Loucy (cell line): ENCODE measurements around the gene RPP14.
A peak's percentile ranks its signal among the peaks of the same experiment; 100 is the strongest.

Experiments used
- H2AFZ ChIP-seq: fragments of 200-600 bp; sonication (generic); 2 replicates; pipeline ENCODE4 v1.6.0; 2016; ENCODE audit warnings: antibody characterized with exemption, mild to moderate bottlenecking, low read length, moderate library complexity
- H3F3A ChIP-seq: fragments of 200-600 bp; 2 replicates; pipeline ENCODE4 v1.6.0; 2016; ENCODE audit warnings: antibody characterized with exemption, low read depth, mild to moderate bottlenecking
- H3K27me3 ChIP-seq: fragments of 200-600 bp; sonication (generic); 2 replicates; pipeline ENCODE4 v1.6.1; 2014; ENCODE audit warnings: low read length, mild to moderate bottlenecking; ENCODE audit not compliant: insufficient read depth, poor library complexity, severe bottlenecking
- H3K36me3 ChIP-seq: fragments of 200-600 bp; sonication (generic); 2 replicates; pipeline ENCODE4 v1.6.1; 2016; ENCODE audit warnings: low read length; ENCODE audit not compliant: insufficient read depth
- H3K4me1 ChIP-seq: fragments of 200-600 bp; sonication (generic); 2 replicates; pipeline ENCODE4 v1.5.1; 2014; ENCODE audit warnings: low read length, mild to moderate bottlenecking; ENCODE audit not compliant: insufficient read depth, poor library complexity, severe bottlenecking
- H3K4me2 ChIP-seq: fragments of 200-600 bp; sonication (generic); 2 replicates; pipeline ENCODE4 v1.6.0; 2014; ENCODE audit warnings: antibody characterized with exemption, low read length, low read depth, mild to moderate bottlenecking; ENCODE audit not compliant: poor library complexity, severe bottlenecking
- H3K4me3 ChIP-seq: fragments of 200-600 bp; sonication (generic); 2 replicates; pipeline ENCODE4 v1.5.1; 2014; ENCODE audit warnings: low read length, mild to moderate bottlenecking, mixed read lengths; ENCODE audit not compliant: poor library complexity, severe bottlenecking
- H3K79me2 ChIP-seq: fragments of 200-600 bp; sonication (generic); 2 replicates; pipeline ENCODE4 v1.6.1; 2014; ENCODE audit warnings: low read length; ENCODE audit not compliant: insufficient read depth
- H3K9ac ChIP-seq: fragments of 200-600 bp; sonication (generic); 2 replicates; pipeline ENCODE4 v1.6.0; 2014; ENCODE audit warnings: mild to moderate bottlenecking, low read depth, low read length, moderate library complexity; ENCODE audit not compliant: poor library complexity, severe bottlenecking
- H3K9me2 ChIP-seq: fragments of 200-600 bp; sonication (generic); replicated peaks from 2 replicates; pipeline ENCODE4 v1.6.1; 2016; ENCODE audit warnings: low read depth, low read length, mixed read lengths
- H3K9me3 ChIP-seq: fragments of 200-600 bp; sonication (generic); 2 replicates; pipeline ENCODE4 v1.6.1; 2014; ENCODE audit warnings: mild to moderate bottlenecking, antibody characterized with exemption, low read length, low read depth; ENCODE audit not compliant: insufficient read depth
- H4K20me1 ChIP-seq: fragments of 200-600 bp; sonication (generic); 2 replicates; pipeline ENCODE4 v1.6.0; 2014; ENCODE audit warnings: antibody characterized with exemption, low read length, mild to moderate bottlenecking; ENCODE audit not compliant: insufficient read depth, poor library complexity, severe bottlenecking
- CTCF ChIP-seq: fragments of 200-600 bp; sonication (generic); conservative IDR thresholded peaks from 2 replicates; pipeline ENCODE4 v1.5.1; 2014; ENCODE audit warnings: mild to moderate bottlenecking, antibody characterized with exemption, low read length
- EZH2phosphoT487 ChIP-seq: fragments of 200-600 bp; IDR thresholded peaks from 2 replicates; pipeline ENCODE4 v1.6.1; 2018; ENCODE audit warnings: antibody characterized with exemption, mild to moderate bottlenecking, moderate library complexity, borderline replicate concordance

RPP14 gene

DNA sequence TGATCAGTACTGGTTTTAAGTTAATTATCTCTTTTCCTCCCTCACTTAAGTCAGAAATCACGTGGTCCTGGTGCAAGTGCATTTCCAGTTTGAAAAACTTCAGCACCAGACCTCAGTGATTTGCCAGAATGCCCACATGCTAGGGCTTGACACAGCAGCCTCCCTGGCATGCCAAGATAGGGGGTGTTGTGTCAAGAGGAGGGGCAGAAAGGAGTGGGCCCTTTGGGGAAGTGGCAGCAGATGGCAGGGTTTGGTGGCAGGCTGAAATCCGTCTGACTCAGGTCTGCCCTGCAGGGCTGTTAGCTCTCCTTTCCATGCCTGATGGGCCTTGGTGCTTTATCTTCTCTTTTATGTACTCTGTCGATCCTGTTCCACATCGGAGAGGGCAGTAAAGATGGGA, 50.0 kb downstream of the RPP14 start:
- peak overlapping the region; percentile 84 for H3K9ac ChIP-seq
- peaks cover 92% of the 10 kb centered on the region for H3K79me2 ChIP-seq
- no peaks in the 10 kb centered on the region for H3K27me3 ChIP-seq
- no peaks in the 10 kb centered on the region for H3K36me3 ChIP-seq
- TF ChIP-seq CTCF = no peak; the same call in 1 of the 2 replicates
- TF ChIP-seq EZH2phosphoT487 = no peak
- peak overlapping the region; percentile 3 for H3K4me3 ChIP-seq
- H4K20me1 ChIP-seq = no peaks in the 10 kb centered on the region
- no peaks in the 10 kb centered on the region for H3K9me3 ChIP-seq
- H3K4me2 ChIP-seq = peak overlapping the region; percentile 74
- H3K9me2 ChIP-seq = no peaks in the 10 kb centered on the region
- H3F3A ChIP-seq = peaks cover 3% of the 10 kb centered on the region; the same call in 1 of the 2 replicates
- no peak overlapping the region for H2AFZ ChIP-seq
- peaks cover 70% of the 10 kb centered on the region for H3K4me1 ChIP-seq

- Histone ChIP-seq H3F3A (0 out of 2 replicates have a peak, but pooled peaks cover 5% of the 10 kb centered on the region), H2AFZ (no peak overlapping the region), H3K4me3 (no peak overlapping the region), H3K36me3 (no peaks in the 10 kb centered on the region), H3K9me2 (no peaks in the 10 kb centered on the region), H3K27me3 (no peaks in the 10 kb centered on the region), H3K4me1 (peaks cover 67% of the 10 kb centered on the region), H3K4me2 (peak overlapping the region; percentile 5), H3K9me3 (no peaks in the 10 kb centered on the region), H4K20me1 (peaks cover 7% of the 10 kb centered on the region), H3K79me2 (peaks cover 87% of the 10 kb centered on the region), H3K9ac (no peak overlapping the region)
- TF ChIP-seq CTCF = no peak
- TF ChIP-seq EZH2phosphoT487 = no peak
These were observed 51.4 kb downstream of the RPP14 start for GRCh38 chr3:58357402-58357801.

DNA sequence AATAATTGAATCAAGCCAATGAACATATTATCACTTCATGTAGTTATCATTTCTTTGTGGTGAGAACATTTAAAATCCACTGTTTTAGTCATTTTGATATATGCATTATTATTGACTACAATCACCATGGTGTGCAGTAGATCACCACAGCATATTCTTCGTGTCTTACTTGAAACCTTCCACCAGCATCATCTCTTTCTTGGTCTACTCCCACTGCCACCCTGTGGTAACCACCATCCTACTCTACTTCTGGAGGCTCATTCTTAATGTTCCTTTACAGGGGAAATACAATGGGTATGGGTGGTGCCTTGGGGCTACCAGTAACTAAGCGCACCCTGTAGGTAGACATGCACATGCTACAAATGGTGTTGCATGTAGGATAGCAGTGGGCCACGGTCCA, 52.0 kb downstream of the RPP14 start:
- peaks cover 87% of the 10 kb centered on the region for H3K79me2 ChIP-seq
- peaks cover 7% of the 10 kb centered on the region for H4K20me1 ChIP-seq
- no peaks in the 10 kb centered on the region for H3K9me2 ChIP-seq
- no peak overlapping the region for H2AFZ ChIP-seq
- H3K4me1 ChIP-seq = peaks cover 61% of the 10 kb centered on the region
- TF ChIP-seq EZH2phosphoT487 (no peak), CTCF (peak; percentile 41)
- H3K4me2 ChIP-seq = peak overlapping the region; percentile 5
- H3K36me3 ChIP-seq = no peaks in the 10 kb centered on the region
- H3K27me3 ChIP-seq = no peaks in the 10 kb centered on the region
- no peak overlapping the region for H3K9ac ChIP-seq
- 0 out of 2 replicates have a peak, but pooled peaks cover 5% of the 10 kb centered on the region for H3F3A ChIP-seq
- no peaks in the 10 kb centered on the region for H3K9me3 ChIP-seq
- no peak overlapping the region for H3K4me3 ChIP-seq
